ENCODE measurements around the gene MAP6.

- TF ChIP-seq POLR2A (IDR thresholded peaks at IDR 0.05) (no peak), CTCF (IDR thresholded peaks at IDR 0.05 in 8 of 11, conservative IDR thresholded peaks at IDR 0.05 in 3 of 11) (no peak), POLR2AphosphoS5 (IDR thresholded peaks at IDR 0.05) (no peak)
Observed at GRCh38 chr11:75664389-75664788, 4.4 kb downstream of the MAP6 start.

Data from spleen (tissue), 7 donors.